OCI-LY3 (cell line): Measurements from ENCODE around the gene GATAD2B.

Experiments used
- H2AFZ ChIP-seq: fragments of 200-600, 300-600 bp; shearing (Covaris generic); 2 replicates; pipeline ENCODE4 v1.6.0; 2014; ENCODE audit warnings: antibody characterized with exemption, low read depth, low read length
- H3K27ac ChIP-seq: fragments of 200-600, 300-600 bp; sonication (generic); 2 replicates; pipeline ENCODE4 v1.5.1; 2014; ENCODE audit warnings: mild to moderate bottlenecking, low read length, moderate library complexity, mixed read lengths
- H3K27me3 ChIP-seq: fragments of 200-600, 300-600 bp; sonication (generic); 2 replicates; pipeline ENCODE4 v1.6.1; 2014; ENCODE audit warnings: low read depth, low read length, mixed read lengths
- H3K36me3 ChIP-seq: fragments of 200-600, 300-600 bp; sonication (generic); replicated peaks from 2 replicates; pipeline ENCODE3; 2014; ENCODE audit warnings: low read depth, low read length, mixed read lengths
- H3K4me1 ChIP-seq: fragments of 300-600, 200-600 bp; sonication (generic); 2 replicates; pipeline ENCODE4 v1.6.1; 2014; ENCODE audit warnings: low read length, mixed read lengths
- H3K4me2 ChIP-seq: fragments of 200-600, 300-600 bp; sonication (generic); 2 replicates; pipeline ENCODE4 v1.6.1; 2014; ENCODE audit warnings: low read length, mixed read lengths
- H3K4me3 ChIP-seq: fragments of 300-600, 200-600 bp; sonication (generic); 2 replicates; pipeline ENCODE4 v1.5.1; 2014; ENCODE audit warnings: antibody characterized with exemption, mild to moderate bottlenecking, low read length, moderate library complexity
- H3K79me2 ChIP-seq: fragments of 300-600, 200-600 bp; shearing (Covaris generic); 2 replicates; pipeline ENCODE4 v1.6.1; 2014; ENCODE audit warnings: mild to moderate bottlenecking, low read length, mixed read lengths
- H3K9ac ChIP-seq: fragments of 300-600, 200-600 bp; shearing (Covaris generic); 2 replicates; pipeline ENCODE4 v1.6.0; 2014; ENCODE audit warnings: mild to moderate bottlenecking, low read length, moderate library complexity
- H3K9me3 ChIP-seq: fragments of 200-600, 300-600 bp; shearing (Covaris generic); 2 replicates; pipeline ENCODE4 v1.6.1; 2014; ENCODE audit warnings: low read length, mixed read lengths; ENCODE audit not compliant: insufficient read depth
- H4K20me1 ChIP-seq: fragments of 200-600, 300-600 bp; sonication (generic); 2 replicates; pipeline ENCODE4 v1.6.1; 2016; ENCODE audit warnings: low read length, mixed read lengths; ENCODE audit not compliant: insufficient read depth
- CTCF ChIP-seq: fragments of 200-600, 300-600 bp; sonication (generic); IDR thresholded peaks from 2 replicates; pipeline ENCODE4 v1.5.1; 2014; ENCODE audit warnings: antibody characterized with exemption, low read length, low read depth
- EZH2phosphoT487 ChIP-seq: fragments of 200-600 bp; shearing (Covaris generic); IDR thresholded peaks from 2 replicates; pipeline ENCODE4 v1.6.1; 2018; ENCODE audit warnings: antibody characterized with exemption, mixed run types, low read depth

The GATAD2B gene

GRCh38 chr1:153801786-153802697 is 120.7 kb downstream of the GATAD2B start:
- no peak overlapping the region for H3K4me3 ChIP-seq
- TF ChIP-seq CTCF (no peak), EZH2phosphoT487 (no peak)
- peaks cover 33% of the 10 kb centered on the region for H3K4me1 ChIP-seq
- H3K27me3 ChIP-seq = peaks cover 5% of the 10 kb centered on the region; the same call in 1 of the 2 replicates
- H4K20me1 ChIP-seq = peaks cover 7% of the 10 kb centered on the region
- H3K9ac ChIP-seq = no peak overlapping the region
- no peak overlapping the region for H2AFZ ChIP-seq
- no peaks in the 10 kb centered on the region; the same call in 1 of the 2 replicates for H3K79me2 ChIP-seq
- H3K27ac ChIP-seq = no peak overlapping the region
- H3K36me3 ChIP-seq = peaks cover 24% of the 10 kb centered on the region
- no peak overlapping the region for H3K4me2 ChIP-seq
- H3K9me3 ChIP-seq = no peaks in the 10 kb centered on the region

- H3K4me3 ChIP-seq = no peak overlapping the region
- H2AFZ ChIP-seq = no peak overlapping the region
- H3K9me3 ChIP-seq = no peaks in the 10 kb centered on the region
- no peak overlapping the region for H3K4me2 ChIP-seq
- H3K4me1 ChIP-seq = peaks cover 27% of the 10 kb centered on the region
- peaks cover 5% of the 10 kb centered on the region; the same call in 1 of the 2 replicates for H3K27me3 ChIP-seq
- TF ChIP-seq EZH2phosphoT487 = no peak
- TF ChIP-seq CTCF = no peak
- no peaks in the 10 kb centered on the region; the same call in 1 of the 2 replicates for H3K79me2 ChIP-seq
- peaks cover 18% of the 10 kb centered on the region for H3K36me3 ChIP-seq
- peaks cover 7% of the 10 kb centered on the region for H4K20me1 ChIP-seq
- H3K9ac ChIP-seq = no peak overlapping the region
- no peak overlapping the region for H3K27ac ChIP-seq
Measured at GRCh38 chr1:153801028-153801625, 121.6 kb downstream of the GATAD2B start.

GRCh38 chr1:153800516-153800915 is 122.3 kb downstream of the GATAD2B start:
- H3K36me3 ChIP-seq = peaks cover 18% of the 10 kb centered on the region
- H3K4me3 ChIP-seq = no peak overlapping the region
- no peak overlapping the region for H3K4me2 ChIP-seq
- no peak overlapping the region for H3K9ac ChIP-seq
- H3K27me3 ChIP-seq = peaks cover 5% of the 10 kb centered on the region; the same call in 1 of the 2 replicates
- no peaks in the 10 kb centered on the region; the same call in 1 of the 2 replicates for H3K79me2 ChIP-seq
- no peak overlapping the region for H2AFZ ChIP-seq
- no peaks in the 10 kb centered on the region for H3K9me3 ChIP-seq
- TF ChIP-seq CTCF (no peak), EZH2phosphoT487 (no peak)
- H4K20me1 ChIP-seq = peaks cover 4% of the 10 kb centered on the region
- peaks cover 21% of the 10 kb centered on the region for H3K4me1 ChIP-seq
- no peak overlapping the region for H3K27ac ChIP-seq
